IPS DF 6.9 (cell line): Measurements from ENCODE around the gene ZNF777.

ENCODE experiments used
- DNase-seq: peaks from one replicate; pipeline ENCODE4 v3.0.0-alpha.2; 2013; ENCODE audit warnings: low read depth, low spot score
- H3K27ac ChIP-seq: one replicate; pipeline ENCODE4 v1.5.1; 2013; ENCODE audit warnings: low read length, control low read depth
- H3K27me3 ChIP-seq: 2 replicates; pipeline ENCODE4 v1.6.1; 2013; ENCODE audit warnings: mild to moderate bottlenecking, low read length; ENCODE audit not compliant: control insufficient read depth, insufficient read depth
- H3K36me3 ChIP-seq: 2 replicates; pipeline ENCODE4 v1.6.1; 2013; ENCODE audit warnings: low read length; ENCODE audit not compliant: control insufficient read depth, insufficient read depth
- H3K4me1 ChIP-seq: 2 replicates; pipeline ENCODE4 v1.6.1; 2013; ENCODE audit warnings: low read length; ENCODE audit not compliant: control insufficient read depth, insufficient read depth
- H3K4me3 ChIP-seq: 2 replicates; pipeline ENCODE4 v1.5.1; 2013; ENCODE audit warnings: mild to moderate bottlenecking, low read length
- H3K9me3 ChIP-seq: 2 replicates; pipeline ENCODE4 v1.6.1; 2013; ENCODE audit warnings: low read length, inconsistent platforms; ENCODE audit not compliant: control insufficient read depth, insufficient read depth
- WGBS: extraction: QIAGEN DNeasy Blood & Tissue Kit; methylation state at CpG from one replicate; pipeline ENCODE4 v1.1.7; 2013; ENCODE audit warnings: mixed read lengths, missing lambda C conversion rate; ENCODE audit not compliant: insufficient read length, insufficient coverage; 5-methylcytosine and 5-hydroxymethylcytosine counted together

ZNF777 gene

DNA sequence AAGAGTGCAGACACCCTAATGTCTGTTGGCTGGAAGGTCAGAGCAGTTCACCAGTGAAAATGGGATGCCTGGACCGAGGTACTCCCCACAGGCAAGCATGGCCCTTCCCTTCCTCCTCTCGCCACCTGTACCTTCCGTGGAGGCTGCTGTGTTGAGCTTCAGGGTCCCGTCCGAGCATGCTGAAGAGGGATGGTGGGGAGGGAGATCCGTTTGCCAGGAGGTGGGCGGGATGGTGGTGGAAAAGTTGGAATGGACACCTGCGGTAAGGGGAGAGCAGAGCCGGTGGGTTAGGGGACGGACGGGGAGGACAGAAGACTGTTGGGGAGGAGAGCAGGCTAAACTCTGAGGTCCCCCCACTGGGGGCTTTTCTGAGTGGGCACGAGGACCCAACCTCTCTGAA lies 15.9 kb upstream of the ZNF777 start:
- DNase-seq, result no peak
- H3K4me1 ChIP-seq, result peaks cover 6% of the 10 kb centered on the region
- WGBS, result no CpG with 5 or more reads among the region's 12 CpGs
- no peaks in the 10 kb centered on the region for H3K9me3 ChIP-seq
- H3K4me3 ChIP-seq, result no peak overlapping the region
- H3K27ac ChIP-seq, result no peak overlapping the region
- H3K36me3 ChIP-seq, result peaks cover 15% of the 10 kb centered on the region
- no peaks in the 10 kb centered on the region for H3K27me3 ChIP-seq

DNA sequence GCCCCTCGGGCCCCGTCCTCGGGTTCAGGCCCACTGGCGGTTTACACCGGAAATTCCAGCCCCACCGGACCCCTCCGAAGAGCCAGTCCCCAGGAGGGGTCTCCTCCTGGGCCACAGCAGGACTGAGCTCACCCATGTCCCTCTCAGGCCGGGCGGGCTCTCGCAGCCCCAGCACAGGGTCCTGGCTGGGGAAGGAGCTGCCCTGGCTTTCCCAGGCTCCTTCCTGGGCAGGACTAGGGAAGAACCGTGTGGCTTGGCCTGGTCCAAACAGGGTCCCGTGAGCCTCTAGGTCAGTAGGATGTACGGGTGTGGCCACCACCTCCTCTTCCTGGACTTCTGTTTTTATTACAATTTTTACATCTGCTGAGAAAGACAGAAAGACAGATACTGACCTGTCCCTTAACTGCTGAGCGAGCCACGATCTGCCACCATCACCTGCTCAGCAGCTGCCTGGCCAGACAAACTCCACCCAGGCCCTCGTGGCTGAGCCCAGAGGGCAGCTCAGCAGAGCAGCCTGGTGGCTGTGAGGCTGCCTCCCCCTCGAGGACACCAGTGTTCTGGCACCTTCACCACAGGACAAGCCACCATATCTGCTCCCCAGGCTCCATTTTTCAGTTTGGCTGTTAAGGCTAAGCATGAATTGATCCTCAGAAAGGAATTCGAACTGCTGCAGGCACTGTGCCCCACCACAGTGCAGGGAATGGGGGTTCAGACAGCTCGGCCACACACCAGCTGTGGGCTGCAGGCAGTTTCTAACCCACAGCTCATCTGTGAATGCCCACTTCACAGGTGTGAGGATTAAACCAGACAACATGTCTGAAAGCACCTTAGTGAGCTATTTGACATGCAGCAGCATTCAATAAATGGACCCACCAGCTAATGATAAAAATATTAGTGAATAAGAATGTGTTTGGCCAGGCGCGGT lies 14.5 kb upstream of the ZNF777 start:
- Histone ChIP-seq H3K36me3 (peaks cover 15% of the 10 kb centered on the region), H3K9me3 (no peaks in the 10 kb centered on the region), H3K27ac (no peak overlapping the region), H3K27me3 (no peaks in the 10 kb centered on the region), H3K4me1 (peaks cover 6% of the 10 kb centered on the region), H3K4me3 (no peak overlapping the region)
- DNase-seq, result no peak
- no CpG with 5 or more reads among the region's 21 CpGs for WGBS

DNA sequence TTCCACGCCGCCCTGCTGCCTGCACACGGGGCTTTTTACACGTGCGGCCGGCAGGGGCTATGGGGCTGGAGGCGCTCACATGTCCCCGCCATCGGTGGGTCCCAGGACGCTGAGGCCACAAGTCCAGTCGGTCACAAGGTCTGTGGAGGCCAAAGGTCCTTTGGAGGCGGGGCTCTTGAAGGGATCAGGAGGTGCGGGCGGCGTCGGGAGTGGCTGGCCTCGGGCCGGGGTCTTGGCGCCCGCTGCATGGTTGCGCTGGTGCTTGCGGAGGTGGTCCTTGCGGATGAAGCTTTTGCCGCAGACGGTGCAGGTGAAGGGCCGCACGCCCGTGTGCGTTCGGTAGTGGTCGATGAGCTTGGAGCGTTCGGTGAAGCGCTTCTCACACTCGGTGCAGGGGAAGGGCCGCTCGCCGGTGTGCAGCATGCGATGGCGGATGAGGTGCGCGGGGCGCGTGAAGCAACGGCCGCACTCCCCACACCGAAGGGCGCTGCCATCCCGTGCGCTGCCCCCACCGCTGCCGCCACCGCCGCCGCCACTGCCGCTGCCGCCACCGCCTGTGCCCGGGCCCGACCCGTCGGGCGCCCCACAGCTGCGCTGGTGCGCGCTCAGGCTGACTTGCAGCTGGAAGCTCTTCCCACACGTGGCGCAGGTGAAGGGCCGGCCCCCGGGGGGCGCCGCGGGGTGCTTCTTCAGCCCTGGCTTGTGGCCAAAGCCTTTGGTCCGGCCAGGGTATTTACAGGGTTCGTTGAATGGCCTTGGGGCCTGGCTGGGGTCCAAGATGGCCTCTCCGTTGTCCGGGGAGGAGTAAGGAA lies 13.7 kb upstream of the ZNF777 start:
- no peak overlapping the region for H3K27ac ChIP-seq
- peaks cover 6% of the 10 kb centered on the region for H3K4me1 ChIP-seq
- H3K27me3 ChIP-seq, result no peaks in the 10 kb centered on the region
- no CpG with 5 or more reads among the region's 77 CpGs for WGBS
- no peak overlapping the region for H3K4me3 ChIP-seq
- DNase-seq, result no peak
- no peaks in the 10 kb centered on the region for H3K9me3 ChIP-seq
- peaks cover 15% of the 10 kb centered on the region for H3K36me3 ChIP-seq

DNA sequence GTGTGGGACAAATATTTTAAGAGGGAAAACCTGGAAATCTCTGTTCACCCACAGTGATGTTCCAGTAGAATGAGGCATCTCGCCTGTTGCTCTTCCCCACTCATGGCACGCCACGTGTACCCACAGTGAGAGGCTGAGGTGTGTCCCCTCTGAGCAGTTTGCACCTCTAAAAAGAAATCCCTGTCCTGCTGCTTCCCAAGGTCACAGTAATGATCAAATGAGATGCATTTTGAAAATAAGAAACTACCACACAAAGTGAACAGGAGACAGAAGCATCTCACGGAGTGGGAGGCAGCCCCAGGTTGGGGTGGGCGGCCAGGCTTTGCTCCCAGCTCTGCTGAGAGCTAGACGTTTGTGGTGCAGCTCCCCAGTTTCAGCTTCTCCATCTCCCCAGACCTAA lies 12.4 kb upstream of the ZNF777 start:
- Histone ChIP-seq H3K27me3 (no peaks in the 10 kb centered on the region), H3K4me1 (peaks cover 6% of the 10 kb centered on the region), H3K36me3 (peaks cover 15% of the 10 kb centered on the region), H3K4me3 (no peak overlapping the region), H3K9me3 (no peaks in the 10 kb centered on the region), H3K27ac (no peak overlapping the region)
- no CpG with 5 or more reads among the region's 6 CpGs for WGBS
- no peak for DNase-seq

DNA sequence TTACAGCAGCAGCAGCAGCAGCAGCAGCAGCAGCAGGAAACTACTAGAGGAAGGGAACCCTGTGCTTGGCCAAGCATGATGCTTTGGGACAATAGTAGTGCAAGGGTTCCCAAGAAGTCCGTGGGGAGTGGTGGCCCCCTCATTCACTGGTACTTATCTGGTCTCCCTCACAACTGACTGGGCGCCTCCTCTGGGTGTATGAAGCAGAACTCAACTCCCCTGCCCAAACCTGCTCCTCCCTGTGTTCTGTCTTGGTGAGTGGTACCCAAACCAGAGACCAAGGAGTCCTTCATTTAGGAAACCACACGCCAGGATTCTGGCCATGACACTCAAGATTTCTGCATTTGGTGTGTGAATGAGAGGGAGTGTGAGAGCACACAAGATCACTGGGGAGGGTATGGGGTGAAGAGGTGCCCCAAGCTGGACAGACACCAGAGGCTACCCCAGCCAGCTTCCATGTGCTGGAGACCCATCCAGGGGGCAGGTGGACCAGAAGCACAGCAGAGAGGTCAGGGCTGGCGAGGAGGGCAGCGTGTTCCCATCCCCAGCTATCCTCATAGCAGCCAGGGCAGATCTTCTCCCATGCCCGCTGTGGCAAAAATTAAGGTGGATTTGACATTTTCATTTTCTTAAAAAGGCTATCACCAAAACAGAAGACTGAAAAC lies 10.6 kb upstream of the ZNF777 start:
- peaks cover 15% of the 10 kb centered on the region for H3K36me3 ChIP-seq
- no CpG with 5 or more reads among the region's 6 CpGs for WGBS
- peaks cover 1% of the 10 kb centered on the region; the same call in 1 of the 2 replicates for H3K4me1 ChIP-seq
- no peak for DNase-seq
- no peaks in the 10 kb centered on the region for H3K27me3 ChIP-seq
- H3K27ac ChIP-seq, result no peak overlapping the region
- no peak overlapping the region for H3K4me3 ChIP-seq
- no peaks in the 10 kb centered on the region for H3K9me3 ChIP-seq

DNA sequence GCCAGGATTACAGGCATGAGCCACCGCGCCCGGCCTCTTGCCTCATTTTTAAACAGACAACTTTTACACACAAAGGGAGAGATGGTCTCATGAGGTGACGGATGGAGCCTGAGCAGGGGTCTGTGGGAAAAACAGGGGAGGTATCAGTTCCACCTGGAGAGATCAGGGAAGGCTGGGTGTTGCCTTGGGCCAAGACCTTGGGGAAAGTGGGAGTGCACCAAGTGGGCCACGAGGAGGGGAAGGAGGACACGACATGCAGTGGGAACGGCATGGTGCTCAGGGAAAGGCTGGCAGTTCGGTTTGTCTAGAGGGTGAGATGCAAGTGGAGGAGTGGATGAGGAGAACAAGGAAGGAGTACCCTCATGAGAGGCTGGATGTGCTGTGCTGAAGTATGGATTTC lies 8.9 kb upstream of the ZNF777 start:
- Histone ChIP-seq H3K36me3 (peaks cover 7% of the 10 kb centered on the region), H3K27ac (no peak overlapping the region), H3K27me3 (no peaks in the 10 kb centered on the region), H3K4me1 (peaks cover 1% of the 10 kb centered on the region; the same call in 1 of the 2 replicates), H3K9me3 (no peaks in the 10 kb centered on the region; the same call in 1 of the 2 replicates), H3K4me3 (no peak overlapping the region)
- no peak for DNase-seq
- whole genome bisulfite sequencing, result no CpG with 5 or more reads among the region's 8 CpGs

DNA sequence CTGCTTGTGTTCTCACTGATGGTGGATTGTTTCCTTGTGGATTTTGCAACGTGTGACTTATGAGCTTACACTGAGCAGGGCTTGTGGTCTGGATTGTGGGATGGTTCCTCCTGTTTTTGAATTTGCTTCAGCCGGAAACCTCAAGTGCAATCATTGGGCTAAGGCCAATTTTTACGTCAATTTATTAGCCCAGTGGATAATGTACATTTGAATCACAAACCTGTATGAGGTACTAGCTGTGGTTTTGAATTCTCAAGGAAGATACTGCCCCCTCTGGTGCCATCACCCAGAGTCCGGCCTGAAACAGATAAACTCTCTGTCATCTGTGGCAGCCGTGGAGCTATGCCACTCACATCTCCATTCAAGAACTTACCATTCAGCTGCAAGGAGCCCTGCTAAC lies 7.3 kb upstream of the ZNF777 start:
- Histone ChIP-seq H3K27ac (no peak overlapping the region), H3K36me3 (no peaks in the 10 kb centered on the region), H3K9me3 (no peaks in the 10 kb centered on the region; the same call in 1 of the 2 replicates), H3K4me1 (no peaks in the 10 kb centered on the region), H3K27me3 (no peaks in the 10 kb centered on the region), H3K4me3 (no peak overlapping the region)
- DNase-seq, result no peak
- WGBS, result no CpG with 5 or more reads among the region's 5 CpGs

DNA sequence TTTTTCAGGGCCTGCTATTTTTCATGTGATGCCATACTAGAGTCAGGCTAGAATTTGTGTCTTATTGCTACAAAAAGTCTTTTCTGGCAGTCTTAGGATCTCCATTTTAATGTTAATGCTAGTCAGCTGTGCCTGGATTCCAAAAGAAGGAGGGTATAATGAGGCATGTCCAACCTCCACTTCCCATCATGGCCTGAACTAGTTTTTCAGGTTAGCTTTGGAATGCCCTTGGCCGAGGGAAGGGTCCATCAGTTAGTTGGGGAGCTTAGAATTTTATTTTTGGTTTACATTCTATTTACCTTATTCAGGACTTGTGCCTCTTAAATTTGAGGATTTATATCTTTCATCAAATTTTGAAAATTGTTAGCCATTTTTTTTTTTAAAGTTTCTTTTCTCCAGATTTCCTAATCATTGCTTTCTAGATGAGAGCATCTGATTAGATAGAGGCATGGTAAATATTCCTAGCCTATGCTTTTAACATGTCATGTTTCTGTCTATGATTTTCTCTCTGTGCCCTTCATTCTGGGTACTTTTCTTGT lies 6.5 kb upstream of the ZNF777 start:
- H3K9me3 ChIP-seq, result no peaks in the 10 kb centered on the region; the same call in 1 of the 2 replicates
- DNase-seq, result no peak
- H3K27me3 ChIP-seq, result no peaks in the 10 kb centered on the region
- no peaks in the 10 kb centered on the region for H3K36me3 ChIP-seq
- H3K27ac ChIP-seq, result no peak overlapping the region
- H3K4me1 ChIP-seq, result no peaks in the 10 kb centered on the region
- H3K4me3 ChIP-seq, result no peak overlapping the region
- no CpG with 5 or more reads among the region's 1 CpG for WGBS

DNA sequence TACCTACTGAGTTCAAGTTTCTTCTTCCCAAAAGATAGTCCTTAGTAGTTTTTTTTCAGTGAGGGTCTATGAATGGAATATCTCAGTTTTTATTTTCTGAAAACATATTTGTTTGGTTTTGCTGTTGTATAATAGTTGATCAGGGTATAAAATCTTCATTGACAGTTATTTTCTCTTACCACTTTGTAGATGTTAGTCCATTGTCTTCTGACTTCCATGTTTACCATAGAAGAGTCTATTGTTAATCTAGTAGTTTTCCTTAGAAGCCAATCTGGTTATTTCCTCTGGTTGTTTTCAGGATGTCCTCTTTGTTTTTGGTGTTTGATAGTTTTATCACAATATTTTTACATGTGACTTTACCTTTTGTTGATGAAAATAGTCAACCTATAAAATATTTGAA lies 5.5 kb upstream of the ZNF777 start:
- DNase-seq, result no peak
- H3K4me1 ChIP-seq, result no peaks in the 10 kb centered on the region
- H3K27me3 ChIP-seq, result peaks cover 2% of the 10 kb centered on the region; the same call in 1 of the 2 replicates
- no peak overlapping the region for H3K4me3 ChIP-seq
- no peaks in the 10 kb centered on the region for H3K36me3 ChIP-seq
- H3K27ac ChIP-seq, result no peak overlapping the region
- no peaks in the 10 kb centered on the region; the same call in 1 of the 2 replicates for H3K9me3 ChIP-seq
